Retinal pigment epithelial cell (primary cell): ENCODE data around the gene METAP2.
"Not testable (repeated sequence)": the region's sequence is repeated elsewhere in the genome, so short reads cannot be mapped to it uniquely, and the experiment has no call there.

ENCODE experiments used
- DNase-seq: peaks from one replicate; pipeline ENCODE4 v3.0.0-alpha.2; 2010; ENCODE audit warnings: low read depth
- H3K4me3 ChIP-seq: 2 replicates; pipeline ENCODE4 v1.5.1; 2011; ENCODE audit warnings: mild to moderate bottlenecking, low read length, control low read depth, moderate library complexity
- TF ChIP-seq, protein P1 (sequence below): conservative IDR thresholded peaks from 2 replicates; pipeline ENCODE4 v1.5.1; 2011; ENCODE audit warnings: low read depth, low read length, control low read depth, inconsistent platforms

Gene METAP2

DNA sequence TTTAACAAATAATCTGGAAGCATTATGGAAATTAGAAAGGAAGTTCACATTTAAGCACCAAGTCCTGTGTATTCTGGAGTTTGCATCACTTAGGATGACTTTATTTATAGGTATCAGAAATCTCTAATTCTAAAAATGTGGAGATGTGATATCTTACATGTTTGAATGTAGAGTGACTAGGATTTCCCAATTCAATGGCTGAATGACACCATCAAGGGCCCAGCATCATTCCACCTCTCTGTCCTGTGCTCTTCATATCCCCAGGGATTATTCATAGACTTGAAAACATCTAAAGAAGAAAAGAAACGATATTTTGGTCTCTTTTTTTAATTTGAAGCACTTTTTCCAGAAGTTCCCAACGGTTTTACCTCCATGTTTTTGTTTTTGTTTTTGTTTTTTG, 15.2 kb upstream of the METAP2 start:
- TF ChIP-seq, protein P1, sequence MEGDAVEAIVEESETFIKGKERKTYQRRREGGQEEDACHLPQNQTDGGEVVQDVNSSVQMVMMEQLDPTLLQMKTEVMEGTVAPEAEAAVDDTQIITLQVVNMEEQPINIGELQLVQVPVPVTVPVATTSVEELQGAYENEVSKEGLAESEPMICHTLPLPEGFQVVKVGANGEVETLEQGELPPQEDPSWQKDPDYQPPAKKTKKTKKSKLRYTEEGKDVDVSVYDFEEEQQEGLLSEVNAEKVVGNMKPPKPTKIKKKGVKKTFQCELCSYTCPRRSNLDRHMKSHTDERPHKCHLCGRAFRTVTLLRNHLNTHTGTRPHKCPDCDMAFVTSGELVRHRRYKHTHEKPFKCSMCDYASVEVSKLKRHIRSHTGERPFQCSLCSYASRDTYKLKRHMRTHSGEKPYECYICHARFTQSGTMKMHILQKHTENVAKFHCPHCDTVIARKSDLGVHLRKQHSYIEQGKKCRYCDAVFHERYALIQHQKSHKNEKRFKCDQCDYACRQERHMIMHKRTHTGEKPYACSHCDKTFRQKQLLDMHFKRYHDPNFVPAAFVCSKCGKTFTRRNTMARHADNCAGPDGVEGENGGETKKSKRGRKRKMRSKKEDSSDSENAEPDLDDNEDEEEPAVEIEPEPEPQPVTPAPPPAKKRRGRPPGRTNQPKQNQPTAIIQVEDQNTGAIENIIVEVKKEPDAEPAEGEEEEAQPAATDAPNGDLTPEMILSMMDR: no peak
- H3K4me3 ChIP-seq: no peak overlapping the region
- no peak for DNase-seq

DNA sequence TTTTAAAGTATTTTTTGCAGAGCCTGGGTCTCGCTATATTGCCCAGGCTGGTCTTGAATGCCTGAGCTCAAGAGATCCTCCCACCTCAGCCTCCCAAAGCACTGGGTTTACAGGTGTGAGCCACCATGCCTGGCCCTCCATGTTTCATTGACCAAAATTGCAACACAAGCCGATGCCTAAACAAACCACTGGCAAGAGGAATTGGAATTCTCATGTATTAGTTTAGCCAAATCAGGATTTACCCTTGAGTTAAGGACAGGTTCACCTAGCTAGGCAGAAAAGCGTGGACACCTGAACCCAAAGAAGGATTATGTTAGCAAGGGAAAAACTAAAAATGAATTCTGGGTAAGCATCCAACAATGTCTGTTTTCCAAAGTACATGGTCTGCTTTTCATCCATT, 14.6 kb upstream of the METAP2 start:
- no peak for DNase-seq
- TF ChIP-seq, protein P1: no peak
- H3K4me3 ChIP-seq: no peak overlapping the region

DNA sequence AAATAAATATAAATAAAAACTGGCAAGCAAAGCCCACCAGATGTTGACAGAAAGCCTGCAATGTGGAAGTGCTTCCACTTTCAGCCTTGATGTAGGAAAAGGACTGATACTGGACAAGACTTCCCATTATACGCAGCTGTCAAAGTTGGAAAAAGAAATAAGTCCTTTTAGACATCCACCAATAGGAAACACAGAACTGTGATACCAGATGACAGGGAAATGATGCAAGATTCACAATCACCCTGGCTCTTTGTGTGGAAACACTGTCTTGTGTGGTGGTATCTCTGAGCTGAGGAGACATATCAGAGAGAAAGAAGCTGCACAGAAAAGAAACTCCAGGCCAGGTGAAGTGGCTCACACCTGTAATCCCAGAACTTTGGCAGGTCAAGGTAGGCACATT, 13.8 kb upstream of the METAP2 start:
- TF ChIP-seq, protein P1: no peak

DNA sequence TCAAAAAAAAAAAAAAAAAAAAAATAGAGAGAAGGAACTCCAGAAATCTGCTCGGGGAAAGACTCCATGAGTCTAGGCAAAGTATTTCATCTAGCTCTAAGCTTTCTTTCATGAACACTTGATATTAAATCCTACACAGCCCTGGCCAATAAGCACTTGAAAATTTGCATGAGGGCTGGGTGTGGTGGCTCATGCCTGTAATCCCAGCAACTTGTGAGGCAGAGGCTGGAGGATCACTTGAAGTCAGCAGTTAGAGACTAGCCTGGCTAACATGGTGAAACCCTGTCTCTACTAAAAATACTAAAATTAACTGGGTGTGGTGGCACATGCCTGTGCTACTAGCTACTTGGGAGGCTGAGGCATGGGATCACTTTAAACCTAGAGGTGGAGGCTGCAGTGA, 13.1 kb upstream of the METAP2 start:
- TF ChIP-seq, protein P1: no peak
- H3K4me3 ChIP-seq: no peak overlapping the region
- DNase-seq: no peak

More for the DNA sequence above, 13.8 kb upstream of the METAP2 start:
- no peak for DNase-seq
- no peak overlapping the region for H3K4me3 ChIP-seq

DNA sequence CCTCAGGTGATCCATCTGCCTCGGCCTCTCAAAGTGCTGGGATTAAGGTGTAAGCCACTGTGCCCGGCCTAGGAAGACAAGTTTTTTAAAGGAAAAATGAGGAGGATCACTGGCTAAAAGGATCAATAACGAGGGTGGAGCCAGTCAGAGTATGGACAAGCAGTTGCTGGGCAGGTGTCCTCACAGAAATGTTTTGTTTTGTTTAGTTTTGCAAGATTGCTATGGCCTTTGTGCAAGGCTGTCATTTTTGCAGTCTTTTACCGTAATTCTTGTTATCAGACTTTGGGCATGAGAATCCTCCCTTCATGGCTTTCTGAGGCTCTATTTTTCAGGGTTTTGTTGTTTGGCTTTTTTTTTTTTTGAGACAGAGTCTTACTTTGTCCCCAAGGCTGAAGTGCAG, 11.9 kb upstream of the METAP2 start:
- TF ChIP-seq, protein P1: no peak
- H3K4me3 ChIP-seq: no peak overlapping the region

DNA sequence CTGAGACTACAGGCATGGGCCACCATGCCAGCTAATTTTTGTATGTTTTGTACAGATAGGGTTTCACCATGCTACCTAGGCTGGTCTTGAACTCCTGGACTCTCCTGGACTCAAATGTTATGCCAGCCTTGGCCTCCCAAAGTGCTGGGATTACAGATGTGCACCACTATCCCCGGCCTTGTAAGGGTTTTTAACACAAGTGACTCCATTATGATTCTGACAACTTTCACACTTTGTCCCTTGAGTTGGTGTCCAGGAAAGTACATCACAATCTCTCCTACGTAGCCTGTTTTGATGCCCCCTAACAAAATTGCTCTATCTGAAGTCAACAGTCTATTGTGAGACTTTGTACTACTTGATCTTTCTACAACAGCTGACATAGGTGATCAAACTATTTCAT, 11.4 kb upstream of the METAP2 start:
- H3K4me3 ChIP-seq: no peak overlapping the region
- TF ChIP-seq, protein P1: no peak
- no peak for DNase-seq

More for the DNA sequence above, 11.9 kb upstream of the METAP2 start:
- no peak for DNase-seq

DNA sequence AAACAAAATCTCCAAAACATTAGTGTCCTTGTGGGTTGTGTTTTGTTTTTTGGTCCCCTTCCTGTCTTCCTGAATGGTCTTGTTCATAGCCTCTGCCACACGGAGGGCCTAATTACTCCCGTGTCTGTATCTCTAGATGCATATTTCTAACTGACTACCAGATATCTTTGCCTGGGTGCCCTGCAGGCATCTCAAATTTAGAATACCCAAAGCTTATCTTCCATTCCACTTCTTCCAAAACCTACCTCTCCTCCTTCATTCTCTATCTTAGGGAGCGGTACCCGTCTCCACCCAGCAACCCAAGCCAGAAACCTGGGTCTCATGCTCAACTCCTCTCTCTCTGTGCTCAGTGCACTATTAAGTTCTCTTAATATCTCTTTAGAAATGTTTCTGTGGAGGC, 10.9 kb upstream of the METAP2 start:
- TF ChIP-seq, protein P1: no peak
- DNase-seq: no peak

DNA sequence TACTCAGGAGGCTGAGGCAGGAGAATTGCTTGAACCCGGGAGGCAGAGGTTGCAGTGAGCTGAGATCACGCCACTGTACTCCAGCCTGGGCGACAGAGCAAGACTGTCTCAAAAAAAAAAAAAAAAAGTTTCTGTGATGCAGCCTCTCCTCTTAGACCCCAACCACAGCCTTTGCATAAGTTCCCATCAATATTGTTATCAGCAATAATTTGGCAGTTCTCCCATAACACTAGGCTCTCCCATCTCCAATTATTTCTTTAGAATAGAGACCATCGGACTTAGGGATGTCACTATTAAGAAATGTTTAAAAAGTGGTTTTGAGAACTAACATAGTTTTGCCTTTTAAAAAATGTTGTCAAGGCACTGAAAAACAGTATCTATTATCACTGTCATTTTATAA, 10.2 kb upstream of the METAP2 start:
- not testable (repeated sequence) for DNase-seq

More for the DNA sequence above, 10.9 kb upstream of the METAP2 start:
- H3K4me3 ChIP-seq: no peak overlapping the region

More for the DNA sequence above, 10.2 kb upstream of the METAP2 start:
- H3K4me3 ChIP-seq: not testable (repeated sequence)
